Neural cell (in vitro differentiated cells): ENCODE results near the gene PSMB7. TPM values are rescaled to one million over a fixed set of nuclear protein-coding genes. Genes with fewer than 3 reads are reported as not detected.

ENCODE experiments used
- H2AFZ ChIP-seq: fragments of 200-600, 300-800 bp; sonication (generic), shearing (Covaris generic); 2 replicates; pipeline ENCODE4 v1.6.0; 2014; ENCODE audit warnings: low read depth, mild to moderate bottlenecking, antibody characterized with exemption, low read length, moderate library complexity
- H3F3A ChIP-seq: fragments of 200-600 bp; shearing (Covaris generic); 2 replicates; pipeline ENCODE4 v1.6.1; 2016; ENCODE audit warnings: mild to moderate bottlenecking, moderate library complexity, mixed read lengths, antibody characterized with exemption, low read length; ENCODE audit not compliant: insufficient read depth, poor library complexity, severe bottlenecking
- H3K27ac ChIP-seq: fragments of 200-600, 300-800 bp; sonication (generic), shearing (Covaris generic); 2 replicates; pipeline ENCODE4 v1.5.1; 2014; ENCODE audit warnings: mild to moderate bottlenecking, low read length, moderate library complexity
- H3K27me3 ChIP-seq: fragments of 300-800, 200-600 bp; sonication (generic), shearing (Covaris generic); 2 replicates; pipeline ENCODE4 v1.6.0; 2014; ENCODE audit warnings: mild to moderate bottlenecking, low read depth, low read length, moderate library complexity; ENCODE audit not compliant: insufficient read depth
- H3K36me3 ChIP-seq: fragments of 300-800, 200-600 bp; sonication (generic), shearing (Covaris generic); 2 replicates; pipeline ENCODE4 v1.5.1; 2014; ENCODE audit warnings: mild to moderate bottlenecking, antibody characterized with exemption, low read length, moderate library complexity; ENCODE audit not compliant: insufficient read depth
- H3K4me2 ChIP-seq: fragments of 300-800, 200-600 bp; sonication (generic), shearing (Covaris generic); 2 replicates; pipeline ENCODE4 v1.6.0; 2014; ENCODE audit warnings: mild to moderate bottlenecking, low read length
- H3K4me3 ChIP-seq: fragments of 300-800, 200-600 bp; sonication (generic), shearing (Covaris generic); 2 replicates; pipeline ENCODE4 v1.5.1; 2014; ENCODE audit warnings: mild to moderate bottlenecking, low read length, moderate library complexity
- H3K79me2 ChIP-seq: fragments of 200-600 bp; shearing (Covaris generic); replicated peaks from 2 replicates; pipeline ENCODE4 v1.6.0; 2014; ENCODE audit warnings: mild to moderate bottlenecking, low read length, moderate library complexity; ENCODE audit not compliant: insufficient read depth
- H3K9ac ChIP-seq: fragments of 300-800, 200-600 bp; sonication (generic), shearing (Covaris generic); 2 replicates; pipeline ENCODE4 v1.6.1; 2016; ENCODE audit warnings: mild to moderate bottlenecking, low read length, mixed read lengths
- H3K9me2 ChIP-seq: fragments of 200-600 bp; shearing (Covaris generic); 2 replicates; pipeline ENCODE4 v1.6.1; 2016; ENCODE audit warnings: mild to moderate bottlenecking, low read length, mixed read lengths; ENCODE audit not compliant: insufficient read depth
- H3K9me3 ChIP-seq: fragments of 200-600, 300-800 bp; sonication (generic), shearing (Covaris generic); 2 replicates; pipeline ENCODE4 v1.6.1; 2016; ENCODE audit warnings: mild to moderate bottlenecking, mixed run types, low read length, moderate library complexity, mixed read lengths
- H4K20me1 ChIP-seq: fragments of 200-600 bp; shearing (Covaris generic); 2 replicates; pipeline ENCODE4 v1.6.1; 2016; ENCODE audit warnings: mild to moderate bottlenecking, mixed run types; ENCODE audit not compliant: insufficient read depth
- CTCF ChIP-seq: fragments of 450-650 bp; IDR thresholded peaks from 2 replicates; pipeline ENCODE4 v1.5.1; 2014; ENCODE audit warnings: antibody characterized with exemption, mild to moderate bottlenecking, moderate library complexity; ENCODE audit not compliant: poor library complexity, severe bottlenecking
- EP300 ChIP-seq: fragments of 450-650 bp; conservative IDR thresholded peaks from 2 replicates; pipeline ENCODE4 v1.6.1; 2014; ENCODE audit warnings: antibody characterized with exemption, mild to moderate bottlenecking, moderate library complexity; ENCODE audit not compliant: poor library complexity, severe bottlenecking
- EZH2 ChIP-seq: fragments of 200-600, 300-800 bp; shearing (Covaris generic), sonication (generic); IDR thresholded peaks from 2 replicates; pipeline ENCODE4 v1.6.1; 2014; ENCODE audit warnings: antibody characterized with exemption, low read length, borderline replicate concordance, mild to moderate bottlenecking; ENCODE audit not compliant: insufficient read depth, poor library complexity, severe bottlenecking
- MXI1 ChIP-seq: fragments of 450-650 bp; conservative IDR thresholded peaks from 2 replicates; pipeline ENCODE4 v1.6.1; 2014; ENCODE audit warnings: antibody characterized with exemption, mild to moderate bottlenecking; ENCODE audit not compliant: poor library complexity, severe bottlenecking
- POLR2AphosphoS5 ChIP-seq: IDR thresholded peaks from 2 replicates; pipeline ENCODE4 v1.6.1; 2012
- RAD21 ChIP-seq: fragments of 450-650 bp; conservative IDR thresholded peaks from 2 replicates; pipeline ENCODE4 v1.6.1; 2014; ENCODE audit warnings: antibody characterized with exemption, mild to moderate bottlenecking, moderate library complexity
- REST ChIP-seq: IDR thresholded peaks from 2 replicates; pipeline ENCODE4 v1.6.1; 2012; ENCODE audit warnings: borderline replicate concordance
- SMC3 ChIP-seq: fragments of 450-650 bp; conservative IDR thresholded peaks from 2 replicates; pipeline ENCODE4 v1.6.1; 2014; ENCODE audit warnings: antibody characterized with exemption, mild to moderate bottlenecking, moderate library complexity; ENCODE audit not compliant: poor library complexity
- TAF1 ChIP-seq: IDR thresholded peaks from 2 replicates; pipeline ENCODE4 v1.6.1; 2012; ENCODE audit warnings: low read depth
- polyA plus RNA-seq: library from polyadenylated mRNA; depleted of rRNA; stranded (reverse); fragments of >200 nt; gene quantifications from 2 replicates; pipeline ENCODE4 v1.2.3, GENCODE V29; 2014

The PSMB7 gene
- polyA plus RNA-seq, 1 donor from 2014 or later, result 363 TPM

GRCh38 chr9:124377551-124378406 is 37.5 kb downstream of the PSMB7 start:
- H3K36me3 ChIP-seq, result no peaks in the 10 kb centered on the region
- no peak overlapping the region for H3K4me3 ChIP-seq
- H3K27me3 ChIP-seq, result no peaks in the 10 kb centered on the region
- no peaks in the 10 kb centered on the region for H3F3A ChIP-seq
- no peaks in the 10 kb centered on the region for H4K20me1 ChIP-seq
- no peak overlapping the region for H3K9ac ChIP-seq
- H3K9me3 ChIP-seq, result no peaks in the 10 kb centered on the region
- peaks cover 4% of the 10 kb centered on the region for H3K79me2 ChIP-seq
- no peak overlapping the region for H2AFZ ChIP-seq
- H3K4me2 ChIP-seq, result no peak overlapping the region
- no peak overlapping the region for H3K27ac ChIP-seq
- no peaks in the 10 kb centered on the region for H3K9me2 ChIP-seq
- TF ChIP-seq POLR2AphosphoS5, result no peak
- TF ChIP-seq TAF1, result no peak
- no peak for TF ChIP-seq EZH2
- no peak for TF ChIP-seq RAD21
- no peak for TF ChIP-seq CTCF
- no peak for TF ChIP-seq REST
- no peak for TF ChIP-seq EP300
- no peak for TF ChIP-seq MXI1
- no peak for TF ChIP-seq SMC3

GRCh38 chr9:124376329-124376728 is 38.9 kb downstream of the PSMB7 start:
- Histone ChIP-seq H3K79me2 (peaks cover 4% of the 10 kb centered on the region), H3K9ac (no peak overlapping the region), H3K36me3 (no peaks in the 10 kb centered on the region), H3K27me3 (no peaks in the 10 kb centered on the region), H3K27ac (no peak overlapping the region), H4K20me1 (no peaks in the 10 kb centered on the region), H3F3A (no peaks in the 10 kb centered on the region), H3K9me3 (no peaks in the 10 kb centered on the region), H2AFZ (no peak overlapping the region), H3K4me2 (no peak overlapping the region), H3K9me2 (no peaks in the 10 kb centered on the region), H3K4me3 (no peak overlapping the region)
- no peak for TF ChIP-seq EP300
- no peak for TF ChIP-seq TAF1
- no peak for TF ChIP-seq SMC3
- TF ChIP-seq POLR2AphosphoS5, result no peak
- no peak for TF ChIP-seq EZH2
